ENCODE data around the gene GNA15. TPM values are rescaled to one million over a fixed set of nuclear protein-coding genes. Genes with fewer than 3 reads are reported as not detected.

The GNA15 gene
- total and polyA plus RNA-seq, 2 experiments from 2014 or later: 0.29 to 1.5 TPM

- Histone ChIP-seq H2AFZ (no peak overlapping the region), H3K27ac (peak overlapping the region; percentile 71), H3K4me3 (no peak overlapping the region), H3K4me2 (no peak overlapping the region), H3K36me3 (replicated peaks; ENCODE audit: insufficient read depth, low read depth) (no peaks in the 10 kb centered on the region), H3K79me2 (no peaks in the 10 kb centered on the region), H3K4me1 (ENCODE audit: insufficient read depth) (no peaks in the 10 kb centered on the region), H4K20me1 (ENCODE audit: insufficient read depth, poor library complexity, severe bottlenecking) (no peaks in the 10 kb centered on the region), H3K27me3 (no peaks in the 10 kb centered on the region), H3K9me2 (replicated peaks; ENCODE audit: insufficient read depth) (no peaks in the 10 kb centered on the region), H3K9me3 (ENCODE audit: low read depth) (no peaks in the 10 kb centered on the region)
- no peak for TF ChIP-seq EZH2phosphoT487 (IDR thresholded peaks at IDR 0.05; ENCODE audit: low read depth, severe bottlenecking, unreplicated experiment)
- no peak for TF ChIP-seq EZH2 (IDR thresholded peaks at IDR 0.05; ENCODE audit: borderline replicate concordance)
- no peak for TF ChIP-seq CTCF (IDR thresholded peaks at IDR 0.05; ENCODE audit: poor library complexity)
- DNase-seq (ENCODE audit: low spot score): peak; percentile 57
- 70% methylated on average over 7 of the region's 11 CpGs for WGBS (ENCODE audit: low lambda C conversion rate, missing lambda C conversion rate)
Observed at GRCh38 chr19:3176715-3177501, 41.1 kb downstream of the GNA15 start.

- Histone ChIP-seq H3K27ac (no peak within 1 kb of the TSS), H3K4me3 (no peak within 1 kb of the TSS)
Observed at GRCh38 chr19:3178377-3178972, 42.6 kb downstream of the GNA15 start, which contains the start of gene S1PR4. Gene S1PR4, plus strand, starts transcription at chr19:3178769. Its CDS starts 24 bp downstream, at chr19:3178793.

DNA sequence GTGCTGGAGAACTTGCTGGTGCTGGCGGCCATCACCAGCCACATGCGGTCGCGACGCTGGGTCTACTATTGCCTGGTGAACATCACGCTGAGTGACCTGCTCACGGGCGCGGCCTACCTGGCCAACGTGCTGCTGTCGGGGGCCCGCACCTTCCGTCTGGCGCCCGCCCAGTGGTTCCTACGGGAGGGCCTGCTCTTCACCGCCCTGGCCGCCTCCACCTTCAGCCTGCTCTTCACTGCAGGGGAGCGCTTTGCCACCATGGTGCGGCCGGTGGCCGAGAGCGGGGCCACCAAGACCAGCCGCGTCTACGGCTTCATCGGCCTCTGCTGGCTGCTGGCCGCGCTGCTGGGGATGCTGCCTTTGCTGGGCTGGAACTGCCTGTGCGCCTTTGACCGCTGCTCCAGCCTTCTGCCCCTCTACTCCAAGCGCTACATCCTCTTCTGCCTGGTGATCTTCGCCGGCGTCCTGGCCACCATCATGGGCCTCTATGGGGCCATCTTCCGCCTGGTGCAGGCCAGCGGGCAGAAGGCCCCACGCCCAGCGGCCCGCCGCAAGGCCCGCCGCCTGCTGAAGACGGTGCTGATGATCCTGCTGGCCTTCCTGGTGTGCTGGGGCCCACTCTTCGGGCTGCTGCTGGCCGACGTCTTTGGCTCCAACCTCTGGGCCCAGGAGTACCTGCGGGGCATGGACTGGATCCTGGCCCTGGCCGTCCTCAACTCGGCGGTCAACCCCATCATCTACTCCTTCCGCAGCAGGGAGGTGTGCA lies 43.3 kb downstream of the GNA15 start:
- no peak overlapping the region for H3K4me2 ChIP-seq
- no peak overlapping the region for H3K4me3 ChIP-seq
- no peaks in the 10 kb centered on the region for H3K79me2 ChIP-seq
- WGBS (ENCODE audit: low lambda C conversion rate, missing lambda C conversion rate): 95% methylated on average over 39 of the region's 52 CpGs
- H3K9me3 ChIP-seq (ENCODE audit: low read depth): no peaks in the 10 kb centered on the region
- DNase-seq (ENCODE audit: low spot score): no peak
- no peaks in the 10 kb centered on the region for H4K20me1 ChIP-seq (ENCODE audit: insufficient read depth, poor library complexity, severe bottlenecking)
- TF ChIP-seq EZH2 (IDR thresholded peaks at IDR 0.05; ENCODE audit: borderline replicate concordance) (no peak), EZH2phosphoT487 (IDR thresholded peaks at IDR 0.05; ENCODE audit: low read depth, severe bottlenecking, unreplicated experiment) (no peak)
- no peak overlapping the region for H3K27ac ChIP-seq
- H3K9me2 ChIP-seq (replicated peaks; ENCODE audit: insufficient read depth): no peaks in the 10 kb centered on the region
- H2AFZ ChIP-seq: no peak overlapping the region
- H3K27me3 ChIP-seq: no peaks in the 10 kb centered on the region
- H3K36me3 ChIP-seq (replicated peaks; ENCODE audit: insufficient read depth, low read depth): no peaks in the 10 kb centered on the region
- no peaks in the 10 kb centered on the region for H3K4me1 ChIP-seq (ENCODE audit: insufficient read depth)

More at GRCh38 chr19:3178377-3178972, 42.6 kb downstream of the GNA15 start, which contains the start of gene S1PR4:
- Histone ChIP-seq H3K27me3 (no peaks in the 10 kb centered on the region), H3K4me2 (no peak within 1 kb of the TSS), H3K9me2 (replicated peaks; ENCODE audit: insufficient read depth) (no peaks in the 10 kb centered on the region), H3K4me1 (ENCODE audit: insufficient read depth) (no peaks in the 10 kb centered on the region), H4K20me1 (ENCODE audit: insufficient read depth, poor library complexity, severe bottlenecking) (no peaks in the 10 kb centered on the region), H3K9me3 (ENCODE audit: low read depth) (no peaks in the 10 kb centered on the region), H3K79me2 (no peaks in the 10 kb centered on the region), H2AFZ (no peak within 1 kb of the TSS), H3K36me3 (replicated peaks; ENCODE audit: insufficient read depth, low read depth) (no peaks in the 10 kb centered on the region)
- WGBS (ENCODE audit: low lambda C conversion rate, missing lambda C conversion rate): 95% methylated on average over 27 of the region's 42 CpGs
- TF ChIP-seq CTCF (IDR thresholded peaks at IDR 0.05; ENCODE audit: poor library complexity): no peak
- no peak for TF ChIP-seq EZH2 (IDR thresholded peaks at IDR 0.05; ENCODE audit: borderline replicate concordance)
- TF ChIP-seq EZH2phosphoT487 (IDR thresholded peaks at IDR 0.05; ENCODE audit: low read depth, severe bottlenecking, unreplicated experiment): no peak
- peak; percentile 3 for DNase-seq (ENCODE audit: low spot score)
